GM19455 (cell line): ENCODE data around the gene SCARF1.
A peak's percentile ranks its signal among the peaks of the same experiment; 100 is the strongest.

Experiments used
- ATAC-seq: cut with Tn5 transposase; IDR thresholded peaks from one replicate; pipeline ENCODE4 v1.9.1; 2021; ENCODE audit not compliant: unreplicated experiment

Gene SCARF1

GRCh38 chr17:1648173-1648962 is 2.8 kb upstream of the SCARF1 start:
- ATAC-seq: peak; percentile 55

- no peak for ATAC-seq
Measured at GRCh38 chr17:1647802-1648171, 2.3 kb upstream of the SCARF1 start.

- no peak for ATAC-seq
Measured at GRCh38 chr17:1646199-1646875, 805 bp upstream of the SCARF1 start.

- no peak for ATAC-seq
Measured at GRCh38 chr17:1644493-1645206, 882 bp downstream of the SCARF1 start.

GRCh38 chr17:1643999-1644492 is 1.5 kb downstream of the SCARF1 start:
- ATAC-seq: no peak

- ATAC-seq: no peak
Measured at GRCh38 chr17:1643293-1643998, 2.1 kb downstream of the SCARF1 start.

GRCh38 chr17:1641065-1641403 is 4.5 kb downstream of the SCARF1 start:
- no peak for ATAC-seq

- ATAC-seq: no peak
Measured at GRCh38 chr17:1640329-1641064, 5.0 kb downstream of the SCARF1 start.

- ATAC-seq: no peak
Measured at GRCh38 chr17:1639549-1640180, 5.9 kb downstream of the SCARF1 start.

- no peak for ATAC-seq
Measured at GRCh38 chr17:1638624-1639300, 6.8 kb downstream of the SCARF1 start.

- ATAC-seq: no peak
Measured at GRCh38 chr17:1638171-1638590, 7.4 kb downstream of the SCARF1 start.

- no peak for ATAC-seq
Measured at GRCh38 chr17:1636732-1637285, 8.7 kb downstream of the SCARF1 start.

GRCh38 chr17:1635675-1636465 is 9.7 kb downstream of the SCARF1 start:
- ATAC-seq: no peak

GRCh38 chr17:1634841-1635650 is 10.5 kb downstream of the SCARF1 start:
- ATAC-seq: no peak

GRCh38 chr17:1630662-1631061 is 14.9 kb downstream of the SCARF1 start:
- no peak for ATAC-seq

- ATAC-seq: no peak
Measured at GRCh38 chr17:1629504-1630310, 15.8 kb downstream of the SCARF1 start.
